Measurements from ENCODE around the gene VIT. TPM values are rescaled to one million over a fixed set of nuclear protein-coding genes. Genes with fewer than 3 reads are reported as not detected.

VIT gene
- total RNA-seq, 4 donors from 2014 or later, result 1.4 to 3.6 (median 2.5) TPM; not detected in 1

DNA sequence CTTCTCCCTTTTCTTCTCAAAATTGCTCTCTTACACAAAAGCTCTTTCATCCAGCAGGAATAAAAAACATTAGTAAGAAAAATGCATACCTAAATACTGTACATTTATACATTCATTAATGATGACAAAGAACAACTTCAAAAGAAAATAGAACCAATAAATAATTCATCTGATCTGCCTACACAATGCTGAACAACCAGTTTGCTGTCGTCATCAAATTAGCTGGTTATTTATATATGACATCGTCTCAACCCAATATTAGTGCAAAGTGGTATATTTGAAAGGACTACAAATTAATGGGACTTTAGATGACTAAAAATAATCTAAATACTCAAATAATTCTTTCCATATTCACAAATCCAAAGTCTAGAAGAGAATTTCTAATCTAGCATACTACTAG, 24.8 kb upstream of the VIT start:
- in situ Hi-C loops (cut with MboI; ENCODE audit: low pct_ligation_motif_present in 1 of 4, low pct_unique_long_range_greater_than_20kb in 1 of 4, low sequenced_read_pairs in 3 of 4), result loop anchor here in 3 of 4 donors (25.0 kb wide), 2 partner anchors 159 to 334 kb away; no protein-coding TSS in a partner anchor
- TF ChIP-seq EP300 (IDR thresholded peaks at IDR 0.05; ENCODE audit: low read depth) (no peak), POLR2AphosphoS5 (IDR thresholded peaks at IDR 0.05) (no peak), CTCF (IDR thresholded peaks at IDR 0.05) (no peak), POLR2A (IDR thresholded peaks at IDR 0.05) (no peak)

GRCh38 chr2:36672199-36672598, 24.3 kb upstream of the VIT start:
- DNase-seq, result no peak
- H3K27me3 ChIP-seq, result no peaks in the 10 kb centered on the region
- WGBS, 2 donors (ENCODE audit: low coverage in 1 of 2), result 36 to 58% methylated on average over 1 of the region's 1 CpG
- H3K9me3 ChIP-seq, result no peaks in the 10 kb centered on the region
- TF ChIP-seq CTCF (IDR thresholded peaks at IDR 0.05) (peak in 1 of 5 experiments; percentile 18), POLR2A (IDR thresholded peaks at IDR 0.05) (no peak), EP300 (IDR thresholded peaks at IDR 0.05; ENCODE audit: low read depth) (no peak)
- no peaks in the 10 kb centered on the region for H3K36me3 ChIP-seq
- H3K27ac ChIP-seq, result no peak overlapping the region
- H3K4me3 ChIP-seq, result no peak overlapping the region
- H3K4me1 ChIP-seq, result no peaks in the 10 kb centered on the region
- intact Hi-C loops (cut with DNase I; ENCODE audit: low total_unique reads) (no loop called here), in situ Hi-C loops (cut with MboI; ENCODE audit: low pct_ligation_motif_present in 1 of 4, low pct_unique_long_range_greater_than_20kb in 1 of 4, low sequenced_read_pairs in 3 of 4) (loop anchor here in 3 of 4 donors (25.0 kb wide), 2 partner anchors 160 to 335 kb away; no protein-coding TSS in a partner anchor)

More for the DNA sequence above, 24.8 kb upstream of the VIT start:
- no peak overlapping the region for H3K27ac ChIP-seq
- no peaks in the 10 kb centered on the region for H3K9me3 ChIP-seq
- no peak overlapping the region for H3K4me3 ChIP-seq
- H3K4me1 ChIP-seq, result no peaks in the 10 kb centered on the region
- H3K27me3 ChIP-seq, result no peaks in the 10 kb centered on the region
- no peak for DNase-seq
- 88 to 95% methylated on average over 2 of the region's 2 CpGs for WGBS, 2 donors (ENCODE audit: low coverage in 1 of 2)
- intact Hi-C loops (cut with DNase I; ENCODE audit: low total_unique reads), result no loop called here
- H3K36me3 ChIP-seq, result no peaks in the 10 kb centered on the region

DNA sequence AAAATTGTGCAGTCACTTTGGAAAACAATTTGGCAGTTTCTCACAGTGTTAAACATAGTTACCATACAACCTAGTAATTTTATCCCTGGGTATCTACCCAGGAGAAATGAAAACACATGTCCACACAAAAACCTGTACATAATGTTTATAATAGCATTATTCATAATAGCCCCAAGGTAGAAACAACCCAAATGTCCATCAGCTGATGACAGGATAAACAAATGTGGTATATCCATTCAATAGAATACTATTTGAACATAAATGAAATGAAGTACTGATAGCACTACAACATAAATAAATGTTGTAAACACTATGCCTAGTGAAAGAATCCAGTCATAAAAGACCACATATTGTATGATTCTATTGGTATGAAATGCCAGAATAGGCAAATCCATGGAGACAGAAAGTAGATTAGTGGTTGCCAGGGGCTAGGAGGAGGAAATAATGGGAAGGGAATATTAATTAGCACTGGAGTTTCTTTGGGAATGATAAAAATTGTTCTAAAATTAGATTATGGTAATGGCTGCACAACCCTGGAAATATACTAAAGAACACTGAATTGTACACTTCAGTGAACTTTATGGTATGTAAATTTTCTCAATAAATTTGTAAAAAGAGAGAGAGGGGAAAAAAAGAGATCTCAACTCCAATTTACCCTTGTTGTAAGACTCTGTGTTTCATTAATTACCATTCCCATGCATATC, 20.8 kb upstream of the VIT start:
- Histone ChIP-seq H3K4me1 (no peaks in the 10 kb centered on the region), H3K27me3 (no peaks in the 10 kb centered on the region), H3K4me3 (no peak overlapping the region), H3K27ac (no peak overlapping the region), H3K36me3 (no peaks in the 10 kb centered on the region), H3K9me3 (peaks cover 5 to 6% of the 10 kb centered on the region in 2 donors)
- intact Hi-C loops (cut with DNase I; ENCODE audit: low total_unique reads), result no loop called here
- in situ Hi-C loops (cut with MboI; ENCODE audit: low pct_ligation_motif_present in 1 of 4, low pct_unique_long_range_greater_than_20kb in 1 of 4, low sequenced_read_pairs in 3 of 4), result no loop called here
- TF ChIP-seq CTCF (IDR thresholded peaks at IDR 0.05) (no peak), EP300 (IDR thresholded peaks at IDR 0.05; ENCODE audit: low read depth) (no peak), POLR2AphosphoS5 (IDR thresholded peaks at IDR 0.05) (no peak), POLR2A (IDR thresholded peaks at IDR 0.05) (no peak)
- DNase-seq, result no peak

GRCh38 chr2:36676364-36676763, 20.1 kb upstream of the VIT start:
- Histone ChIP-seq H3K36me3 (no peaks in the 10 kb centered on the region), H3K4me1 (no peaks in the 10 kb centered on the region), H3K27ac (no peak overlapping the region), H3K9me3 (peaks cover 5 to 6% of the 10 kb centered on the region in 2 donors), H3K27me3 (no peaks in the 10 kb centered on the region), H3K4me3 (no peak overlapping the region)
- no peak for DNase-seq
- WGBS, 2 donors (ENCODE audit: low coverage in 1 of 2), result 15 to 38% methylated on average over 1 of the region's 1 CpG
- intact Hi-C loops (cut with DNase I; ENCODE audit: low total_unique reads) (no loop called here), in situ Hi-C loops (cut with MboI; ENCODE audit: low pct_ligation_motif_present in 1 of 4, low pct_unique_long_range_greater_than_20kb in 1 of 4, low sequenced_read_pairs in 3 of 4) (no loop called here)
- TF ChIP-seq POLR2AphosphoS5 (IDR thresholded peaks at IDR 0.05) (no peak), POLR2A (IDR thresholded peaks at IDR 0.05) (no peak), EP300 (IDR thresholded peaks at IDR 0.05; ENCODE audit: low read depth) (no peak), CTCF (IDR thresholded peaks at IDR 0.05) (no peak)
